ENCODE measurements around the gene MIB1.

- TF ChIP-seq, protein P1, sequence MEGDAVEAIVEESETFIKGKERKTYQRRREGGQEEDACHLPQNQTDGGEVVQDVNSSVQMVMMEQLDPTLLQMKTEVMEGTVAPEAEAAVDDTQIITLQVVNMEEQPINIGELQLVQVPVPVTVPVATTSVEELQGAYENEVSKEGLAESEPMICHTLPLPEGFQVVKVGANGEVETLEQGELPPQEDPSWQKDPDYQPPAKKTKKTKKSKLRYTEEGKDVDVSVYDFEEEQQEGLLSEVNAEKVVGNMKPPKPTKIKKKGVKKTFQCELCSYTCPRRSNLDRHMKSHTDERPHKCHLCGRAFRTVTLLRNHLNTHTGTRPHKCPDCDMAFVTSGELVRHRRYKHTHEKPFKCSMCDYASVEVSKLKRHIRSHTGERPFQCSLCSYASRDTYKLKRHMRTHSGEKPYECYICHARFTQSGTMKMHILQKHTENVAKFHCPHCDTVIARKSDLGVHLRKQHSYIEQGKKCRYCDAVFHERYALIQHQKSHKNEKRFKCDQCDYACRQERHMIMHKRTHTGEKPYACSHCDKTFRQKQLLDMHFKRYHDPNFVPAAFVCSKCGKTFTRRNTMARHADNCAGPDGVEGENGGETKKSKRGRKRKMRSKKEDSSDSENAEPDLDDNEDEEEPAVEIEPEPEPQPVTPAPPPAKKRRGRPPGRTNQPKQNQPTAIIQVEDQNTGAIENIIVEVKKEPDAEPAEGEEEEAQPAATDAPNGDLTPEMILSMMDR (IDR thresholded peaks at IDR 0.05): peak in 1 of 4 experiments; percentile 5
- peak; percentile 78 to 79 for TF ChIP-seq POLR2A (IDR thresholded peaks at IDR 0.05)
Measured at GRCh38 chr18:21740538-21741311, at the start of gene MIB1.
